Small intestine (tissue), 7 donors: ENCODE results near the gene CFAP92. TPM values are rescaled to one million over a fixed set of nuclear protein-coding genes. Genes with fewer than 3 reads are reported as not detected.

Experiments used
- DNase-seq, 2 donors: peaks; one replicate each; pipeline versions ENCODE4 v3.0.0 to v3.0.0-alpha.2; 2013
- FAIRE-seq: peaks from 2 replicates; lab custom pipeline; 2012; peaks lifted over from hg19 to GRCh38; lab: Jason Lieb, UNC
- H3K27ac ChIP-seq, 3 donors: one replicate each; pipeline ENCODE4 v1.5.1; 2013; ENCODE audit warnings: low read length in 2 of 3, mild to moderate bottlenecking in 2 of 3, control low read depth in 1 of 3, inconsistent platforms in 1 of 3, low read depth in 1 of 3, moderate library complexity in 1 of 3
- H3K27me3 ChIP-seq, 3 donors: one replicate each; pipeline ENCODE4 v1.6.1; 2013; ENCODE audit warnings: low read length in 3 of 3, inconsistent platforms in 1 of 3; ENCODE audit not compliant: control insufficient read depth in 3 of 3, insufficient read depth in 3 of 3
- H3K36me3 ChIP-seq, 3 donors: one replicate each; pipeline ENCODE4 v1.6.1; 2013; ENCODE audit warnings: low read length in 3 of 3, inconsistent platforms in 1 of 3, low read depth in 1 of 3, mild to moderate bottlenecking in 1 of 3, moderate library complexity in 1 of 3; ENCODE audit not compliant: control insufficient read depth in 3 of 3, insufficient read depth in 2 of 3
- H3K4me1 ChIP-seq, 3 donors: one replicate each; pipeline ENCODE4 v1.6.1; 2013; ENCODE audit warnings: low read length in 2 of 3, inconsistent platforms in 1 of 3, low read depth in 1 of 3, mild to moderate bottlenecking in 1 of 3, moderate library complexity in 1 of 3; ENCODE audit not compliant: control insufficient read depth in 3 of 3, insufficient read depth in 2 of 3
- H3K4me3 ChIP-seq, 3 donors: one replicate each; pipeline ENCODE4 v1.5.1; 2013; ENCODE audit warnings: low read length in 3 of 3, control low read depth in 1 of 3, inconsistent platforms in 1 of 3, low read depth in 1 of 3, mild to moderate bottlenecking in 1 of 3, moderate library complexity in 1 of 3
- H3K9me3 ChIP-seq, 2 donors: one replicate each; pipeline ENCODE4 v1.6.1; 2013; ENCODE audit warnings: low read depth in 1 of 2, low read length in 1 of 2; ENCODE audit not compliant: control insufficient read depth in 2 of 2, insufficient read depth in 1 of 2
- WGBS, 3 donors: extraction: QIAGEN DNeasy Blood & Tissue Kit; methylation state at CpG; one replicate each; pipeline ENCODE4 v1.1.7; 2013; 5-methylcytosine and 5-hydroxymethylcytosine counted together
- polyA plus RNA-seq, 4 donors: library from polyadenylated mRNA; stranded (reverse) in 3 of 4; unstranded in 1 of 4; fragments of 200-250 nt in 3 of 4; fragments of 120-200 nt in 1 of 4; gene quantifications; one replicate each; pipeline versions ENCODE4 v1.2.1 to v1.2.3, GENCODE V29; 2013
- donor health status: healthy with polysubstance abuse.
- donor health status: control.
- donor health status: control.
- donor health status: Bipolar disorder and iron deficiency.
- donor health status: healthy.

CFAP92 gene
- polyA plus RNA-seq, 4 donors = 0.68 to 0.78 TPM; not detected in 2

GRCh38 chr3:128983293-128984069 is 10.4 kb downstream of the CFAP92 start:
- Histone ChIP-seq H3K4me3 (no peak overlapping the region), H3K9me3 (no peaks in the 10 kb centered on the region), H3K27ac (no peak overlapping the region), H3K4me1 (no peaks in the 10 kb centered on the region), H3K27me3 (no peaks in the 10 kb centered on the region), H3K36me3 (no peaks in the 10 kb centered on the region)
- 85 to 89% (median 86%) methylated on average over 9 of the region's 9 CpGs for WGBS, 3 donors
- DNase-seq (no peak), FAIRE-seq (no peak)

GRCh38 chr3:128975276-128975675 is 18.6 kb downstream of the CFAP92 start:
- Histone ChIP-seq H3K9me3 (no peaks in the 10 kb centered on the region), H3K27me3 (no peaks in the 10 kb centered on the region), H3K4me3 (no peak overlapping the region), H3K27ac (no peak overlapping the region), H3K36me3 (no peaks in the 10 kb centered on the region), H3K4me1 (no peaks in the 10 kb centered on the region)
- FAIRE-seq (no peak), DNase-seq (no peak)
- 92 to 100% (median 95%) methylated on average over 1 of the region's 1 CpG for WGBS, 3 donors

GRCh38 chr3:128973988-128974564 is 19.8 kb downstream of the CFAP92 start:
- Histone ChIP-seq H3K4me1 (no peaks in the 10 kb centered on the region), H3K4me3 (no peak overlapping the region), H3K27ac (no peak overlapping the region), H3K27me3 (no peaks in the 10 kb centered on the region), H3K36me3 (no peaks in the 10 kb centered on the region), H3K9me3 (no peaks in the 10 kb centered on the region)
- 65 to 84% (median 75%) methylated on average over 5 of the region's 5 CpGs for WGBS, 3 donors
- no peak for FAIRE-seq
- no peak for DNase-seq

- peak overlapping the region in 1 of 3 donors; percentile 32 for H3K27ac ChIP-seq
- FAIRE-seq = no peak
- H3K36me3 ChIP-seq = no peaks in the 10 kb centered on the region
- H3K27me3 ChIP-seq = no peaks in the 10 kb centered on the region
- DNase-seq = peak in 1 of 2 donors; percentile 13
- H3K9me3 ChIP-seq = no peaks in the 10 kb centered on the region
- 58 to 70% (median 67%) methylated on average over 6 of the region's 6 CpGs for WGBS, 3 donors
- H3K4me1 ChIP-seq = no peaks in the 10 kb centered on the region
- no peak overlapping the region for H3K4me3 ChIP-seq
Observed at GRCh38 chr3:128971421-128972100, 22.3 kb downstream of the CFAP92 start.

- Histone ChIP-seq H3K27ac (no peak overlapping the region), H3K4me3 (no peak overlapping the region), H3K9me3 (no peaks in the 10 kb centered on the region), H3K27me3 (no peaks in the 10 kb centered on the region), H3K4me1 (no peaks in the 10 kb centered on the region), H3K36me3 (no peaks in the 10 kb centered on the region)
- WGBS, 3 donors = 48 to 68% (median 56%) methylated on average over 1 of the region's 1 CpG
- DNase-seq (no peak), FAIRE-seq (no peak)
Observed at GRCh38 chr3:128970740-128971047, 23.2 kb downstream of the CFAP92 start.

- Histone ChIP-seq H3K27me3 (no peaks in the 10 kb centered on the region), H3K4me3 (no peak overlapping the region), H3K27ac (no peak overlapping the region), H3K4me1 (no peaks in the 10 kb centered on the region), H3K9me3 (no peaks in the 10 kb centered on the region), H3K36me3 (no peaks in the 10 kb centered on the region)
- no peak for FAIRE-seq
- WGBS, 3 donors = 8 to 11% (median 8%) methylated on average over 12 of the region's 12 CpGs
- DNase-seq = peak; percentile 25 to 54
Observed at GRCh38 chr3:128969993-128970739, 23.7 kb downstream of the CFAP92 start.

GRCh38 chr3:128967748-128968355 is 26.0 kb downstream of the CFAP92 start:
- H3K27ac ChIP-seq = no peak overlapping the region
- H3K27me3 ChIP-seq = no peaks in the 10 kb centered on the region
- FAIRE-seq (no peak), DNase-seq (no peak)
- 86% methylated on average over 6 of the region's 6 CpGs for WGBS, 3 donors
- H3K36me3 ChIP-seq = no peaks in the 10 kb centered on the region
- no peak overlapping the region for H3K4me3 ChIP-seq
- no peaks in the 10 kb centered on the region for H3K9me3 ChIP-seq
- no peaks in the 10 kb centered on the region for H3K4me1 ChIP-seq

- Histone ChIP-seq H3K27me3 (no peaks in the 10 kb centered on the region), H3K4me1 (no peaks in the 10 kb centered on the region), H3K36me3 (no peaks in the 10 kb centered on the region), H3K9me3 (no peaks in the 10 kb centered on the region), H3K27ac (no peak overlapping the region), H3K4me3 (no peak overlapping the region)
- no peak for FAIRE-seq
- no peak for DNase-seq
- WGBS, 3 donors = 50 to 78% (median 61%) methylated on average over 3 of the region's 3 CpGs
Observed at GRCh38 chr3:128965818-128966217, 28.1 kb downstream of the CFAP92 start.
